DND-41 (cell line): ENCODE measurements around the gene BIRC6.

Experiments used
- ATAC-seq: fragments of 200-7000 bp; cut with Tn5 transposase; 3 replicates; pipeline ENCODE4 v1.9.1; 2021; ENCODE audit warnings: low read depth; ENCODE audit not compliant: insufficient read depth
- DNase-seq: peaks from one replicate; pipeline ENCODE4 v3.0.0-alpha.2; 2020
- H2AFZ ChIP-seq: 2 replicates; pipeline ENCODE4 v1.6.0; 2012; ENCODE audit warnings: low read depth, low read length
- H3K27ac ChIP-seq: 2 replicates; pipeline ENCODE4 v1.5.1; 2012; ENCODE audit warnings: low read length, inconsistent platforms
- H3K27me3 ChIP-seq: fragments of 200-600 bp; sonication (generic); 2 replicates; pipeline ENCODE4 v1.6.0; 2012; ENCODE audit warnings: low read length, mild to moderate bottlenecking, inconsistent platforms; ENCODE audit not compliant: insufficient read depth, poor library complexity
- H3K36me3 ChIP-seq: 2 replicates; pipeline ENCODE4 v1.5.1; 2012; ENCODE audit warnings: low read length, inconsistent platforms; ENCODE audit not compliant: insufficient read depth
- H3K4me1 ChIP-seq: 2 replicates; pipeline ENCODE4 v1.5.1; 2012; ENCODE audit warnings: mild to moderate bottlenecking, low read length; ENCODE audit not compliant: insufficient read depth
- H3K4me2 ChIP-seq: 2 replicates; pipeline ENCODE4 v1.6.0; 2012; ENCODE audit warnings: mild to moderate bottlenecking, moderate library complexity, low read length, inconsistent platforms; ENCODE audit not compliant: insufficient read depth
- H3K4me3 ChIP-seq, 2 experiments: fragments of 200-600 bp in 1 of 2; shearing (Covaris generic) in 1 of 2; 2 replicates each; pipeline ENCODE4 v1.5.1; 2012 to 2016; ENCODE audit warnings: inconsistent platforms in 2 of 2, low read length in 2 of 2, mild to moderate bottlenecking in 2 of 2, low read depth in 1 of 2, moderate library complexity in 1 of 2
- H3K79me2 ChIP-seq: 2 replicates; pipeline ENCODE4 v1.6.0; 2012; ENCODE audit warnings: low read length, inconsistent platforms; ENCODE audit not compliant: insufficient read depth
- H3K9ac ChIP-seq: 2 replicates; pipeline ENCODE4 v1.6.0; 2012; ENCODE audit warnings: low read depth, mild to moderate bottlenecking, inconsistent platforms, low read length, moderate library complexity
- H3K9me3 ChIP-seq: 2 replicates; pipeline ENCODE4 v1.5.1; 2012; ENCODE audit warnings: low read length, moderate library complexity, mild to moderate bottlenecking, inconsistent platforms; ENCODE audit not compliant: insufficient read depth, severe bottlenecking
- H4K20me1 ChIP-seq: 2 replicates; pipeline ENCODE4 v1.6.0; 2012; ENCODE audit warnings: low read length; ENCODE audit not compliant: insufficient read depth
- CTCF ChIP-seq: IDR thresholded peaks from 2 replicates; pipeline ENCODE4 v1.5.1; 2012; ENCODE audit warnings: borderline replicate concordance, low read length, moderate library complexity, mild to moderate bottlenecking; ENCODE audit not compliant: poor library complexity, severe bottlenecking; ENCODE audit errors: extremely low read depth
- EZH2 ChIP-seq: IDR thresholded peaks from 3 replicates; pipeline ENCODE4 v1.6.1; 2012; ENCODE audit warnings: borderline replicate concordance, low read depth, mild to moderate bottlenecking, moderate library complexity, low read length, inconsistent platforms; ENCODE audit not compliant: severe bottlenecking

Gene BIRC6

GRCh38 chr2:32504877-32505478, 148.2 kb downstream of the BIRC6 start:
- no peaks in the 10 kb centered on the region for H3K9me3 ChIP-seq
- no peak for TF ChIP-seq EZH2
- TF ChIP-seq CTCF, result no peak
- no peak overlapping the region for H3K4me3 ChIP-seq
- DNase-seq (no peak), ATAC-seq (no peak)
- H3K27me3 ChIP-seq, result no peaks in the 10 kb centered on the region
- H3K9ac ChIP-seq, result no peak overlapping the region
- H3K27ac ChIP-seq, result no peak overlapping the region
- H4K20me1 ChIP-seq, result no peaks in the 10 kb centered on the region
- H3K4me1 ChIP-seq, result no peaks in the 10 kb centered on the region
- H2AFZ ChIP-seq, result no peak overlapping the region
- peaks cover 85% of the 10 kb centered on the region for H3K36me3 ChIP-seq
- no peaks in the 10 kb centered on the region for H3K79me2 ChIP-seq
- H3K4me2 ChIP-seq, result no peak overlapping the region

- H3K4me3 ChIP-seq, result no peak overlapping the region
- H3K4me1 ChIP-seq, result no peaks in the 10 kb centered on the region
- H4K20me1 ChIP-seq, result no peaks in the 10 kb centered on the region
- ATAC-seq (no peak), DNase-seq (no peak)
- no peak overlapping the region for H2AFZ ChIP-seq
- H3K27ac ChIP-seq, result no peak overlapping the region
- peaks cover 80% of the 10 kb centered on the region for H3K36me3 ChIP-seq
- H3K9ac ChIP-seq, result no peak overlapping the region
- TF ChIP-seq EZH2 (no peak), CTCF (no peak)
- H3K27me3 ChIP-seq, result no peaks in the 10 kb centered on the region
- H3K4me2 ChIP-seq, result no peak overlapping the region
- H3K79me2 ChIP-seq, result no peaks in the 10 kb centered on the region
- no peaks in the 10 kb centered on the region for H3K9me3 ChIP-seq
These were observed 149.6 kb downstream of the BIRC6 start for GRCh38 chr2:32506446-32506845.

GRCh38 chr2:32514946-32515345, 158.1 kb downstream of the BIRC6 start:
- ATAC-seq (no peak), DNase-seq (no peak)
- H2AFZ ChIP-seq, result no peak overlapping the region
- no peak overlapping the region for H3K4me3 ChIP-seq
- H3K4me1 ChIP-seq, result no peaks in the 10 kb centered on the region
- H3K9me3 ChIP-seq, result no peaks in the 10 kb centered on the region
- H3K36me3 ChIP-seq, result peaks cover 78% of the 10 kb centered on the region
- H3K27me3 ChIP-seq, result no peaks in the 10 kb centered on the region
- no peaks in the 10 kb centered on the region for H4K20me1 ChIP-seq
- no peak overlapping the region for H3K27ac ChIP-seq
- TF ChIP-seq EZH2 (no peak), CTCF (no peak)
- no peak overlapping the region for H3K9ac ChIP-seq
- H3K79me2 ChIP-seq, result no peaks in the 10 kb centered on the region
- H3K4me2 ChIP-seq, result no peak overlapping the region
